ENCODE data around the gene PEX11G.
"Not testable (repeated sequence)": the region's sequence is repeated elsewhere in the genome, so short reads cannot be mapped to it uniquely, and the experiment has no call there.

PEX11G gene

GRCh38 chr19:7467009-7467989 lies 21.5 kb downstream of the PEX11G start:
- no peak for DNase-seq (ENCODE audit: low read depth in 2 of 2)

- DNase-seq (ENCODE audit: low read depth in 2 of 2) = no peak
Observed at GRCh38 chr19:7463575-7463974, 25.3 kb downstream of the PEX11G start.

- DNase-seq (ENCODE audit: low read depth in 2 of 2) = no peak
Observed at GRCh38 chr19:7461841-7462629, 26.8 kb downstream of the PEX11G start.

GRCh38 chr19:7460562-7460966 lies 28.3 kb downstream of the PEX11G start:
- DNase-seq (ENCODE audit: low read depth in 2 of 2) = no peak

GRCh38 chr19:7459773-7460172 lies 29.1 kb downstream of the PEX11G start:
- no peak for DNase-seq (ENCODE audit: low read depth in 2 of 2)

GRCh38 chr19:7458675-7459074 lies 30.2 kb downstream of the PEX11G start:
- DNase-seq (ENCODE audit: low read depth in 2 of 2) = no peak

GRCh38 chr19:7456964-7457541 lies 31.8 kb downstream of the PEX11G start:
- no peak for DNase-seq (ENCODE audit: low read depth in 2 of 2)

- DNase-seq (ENCODE audit: low read depth in 2 of 2) = no peak
Observed at GRCh38 chr19:7455600-7456296, 33.1 kb downstream of the PEX11G start.

- DNase-seq (ENCODE audit: low read depth in 2 of 2) = no peak
Observed at GRCh38 chr19:7454998-7455397, 33.8 kb downstream of the PEX11G start.

- no peak for DNase-seq (ENCODE audit: low read depth in 2 of 2)
Observed at GRCh38 chr19:7450243-7451223, 38.3 kb downstream of the PEX11G start.

GRCh38 chr19:7449391-7450070 lies 39.3 kb downstream of the PEX11G start:
- DNase-seq (ENCODE audit: low read depth in 2 of 2) = not testable (repeated sequence)

- DNase-seq (ENCODE audit: low read depth in 2 of 2) = no peak
Observed at GRCh38 chr19:7447648-7448047, 41.2 kb downstream of the PEX11G start.

- no peak for DNase-seq (ENCODE audit: low read depth in 2 of 2)
Observed at GRCh38 chr19:7445104-7445503, 43.7 kb downstream of the PEX11G start.

- no peak for DNase-seq (ENCODE audit: low read depth in 2 of 2)
Observed at GRCh38 chr19:7444042-7444441, 44.8 kb downstream of the PEX11G start.

GRCh38 chr19:7442423-7442822 lies 46.4 kb downstream of the PEX11G start:
- DNase-seq (ENCODE audit: low read depth in 2 of 2) = no peak

GRCh38 chr19:7441468-7442146 lies 47.2 kb downstream of the PEX11G start:
- no peak for DNase-seq (ENCODE audit: low read depth in 2 of 2)

- no peak for DNase-seq (ENCODE audit: low read depth in 2 of 2)
Observed at GRCh38 chr19:7440188-7440975, 48.5 kb downstream of the PEX11G start.

GRCh38 chr19:7435586-7435985 lies 53.2 kb downstream of the PEX11G start:
- no peak for DNase-seq (ENCODE audit: low read depth in 2 of 2)
